Heart left ventricle (tissue), 16 donors: Measurements from ENCODE around the gene CTF1. TPM values are rescaled to one million over a fixed set of nuclear protein-coding genes. Genes with fewer than 3 reads are reported as not detected.

Source experiments
- ATAC-seq, 4 donors: fragments of 200-7000 bp; cut with Tn5 transposase; one replicate each; pipeline ENCODE4 v1.9.1; 2020 to 2022; ENCODE audit warnings: moderate library complexity in 4 of 4, mild to moderate bottlenecking in 3 of 4, moderate number of reproducible peaks in 1 of 4
- DNase-seq, 5 donors: peaks; one replicate each; pipeline ENCODE4 v3.0.0-alpha.2; 2020
- H3K27ac ChIP-seq, 12 donors: fragments of 200-600 bp; sonication (generic) in 4 of 12; one replicate each; pipeline versions ENCODE4 v1.5.0 to v1.8.0; 2016 to 2022; ENCODE audit warnings: mild to moderate bottlenecking in 2 of 12
- H3K27me3 ChIP-seq, 9 donors: fragments of 200-600 bp; sonication (generic) in 2 of 9; one replicate each; pipeline versions ENCODE4 v1.5.1 to v1.8.0; 2016 to 2022; ENCODE audit warnings: mild to moderate bottlenecking in 3 of 9
- H3K36me3 ChIP-seq, 9 donors: fragments of 200-600 bp; sonication (generic) in 2 of 9; one replicate each; pipeline versions ENCODE4 v1.5.0 to v1.8.0; 2018 to 2022; ENCODE audit warnings: mild to moderate bottlenecking in 2 of 9
- H3K4me1 ChIP-seq, 12 donors: fragments of 200-600 bp; sonication (generic) in 4 of 12; one replicate each; pipeline versions ENCODE4 v1.5.0 to v1.8.0; 2016 to 2022; ENCODE audit warnings: mild to moderate bottlenecking in 3 of 12
- H3K4me3 ChIP-seq, 12 donors: fragments of 200-600 bp; sonication (generic) in 4 of 12; one replicate each; pipeline versions ENCODE4 v1.5.0 to v1.8.0; 2017 to 2022; ENCODE audit warnings: mild to moderate bottlenecking in 9 of 12, moderate library complexity in 4 of 12
- H3K9me3 ChIP-seq, 12 donors: fragments of 200-600 bp; sonication (generic) in 4 of 12; one replicate each; pipeline versions ENCODE4 v1.5.0 to v1.8.0; 2016 to 2022; ENCODE audit warnings: mild to moderate bottlenecking in 1 of 12
- CTCF ChIP-seq, 12 donors: fragments of 200-600 bp; sonication (generic) in 4 of 12; IDR thresholded peaks; one replicate each; pipeline versions ENCODE4 v1.5.0 to v1.8.0; 2018 to 2022; ENCODE audit warnings: antibody characterized with exemption in 12 of 12, mild to moderate bottlenecking in 5 of 12
- POLR2A ChIP-seq, 2 donors: fragments of 450-650 bp; IDR thresholded peaks; one replicate each; pipeline ENCODE4 v1.6.1; 2017; ENCODE audit warnings: antibody characterized with exemption in 2 of 2, mild to moderate bottlenecking in 2 of 2, moderate library complexity in 2 of 2
- WGBS, 4 donors: extraction: QIAGEN DNeasy Blood & Tissue Kit in 2 of 4; methylation state at CpG; one replicate each; pipeline versions ENCODE4 v1.1.5 to v1.1.7; 2013 to 2018; 5-methylcytosine and 5-hydroxymethylcytosine counted together
- intact Hi-C, 10 donors: fragments of 100-400 bp; cut with DNase I; formaldehyde crosslinking; loops; one replicate each; pipeline versions ENCODE4 v1.11.1 to v1.14.2; 2022
- polyA plus RNA-seq, 2 donors: library from polyadenylated mRNA; stranded (reverse); fragments of 200-250 nt; gene quantifications; one replicate each; pipeline ENCODE4 v1.2.3, GENCODE V29; 2013
- total RNA-seq, 9 donors: library from RNA; depleted of rRNA in 2 of 9; stranded (reverse); fragments of >200 nt in 2 of 9; fragmentation: NEBNext Ultra II Directional in 3 of 9; extraction: Animal tissue kit (Norgen Biotek cat#: 25700) in 3 of 9; gene quantifications; one replicate each; pipeline versions ENCODE4 v1.1.0 to v1.2.4, GENCODE V29; 2016 to 2023
- donor health status: ischemic (EF 13 %, LVEDD 7.1; RV severe dilation, severe dysfunction).
- donor health status: healthy with polysubstance abuse.
- donor health status: DM: no; HTN: yes; CAD: no.
- donor health status: DM: no; HTN: no; CAD: no.
- donor health status: ischemic (EF 25% LVEDD 6.9; RV normal size, moderate dysfunction).
- donor health status: ischemic (EF 25% LVEDD 5.7; RV mildly dilated, moderate dysfunction).
- donor health status: healthy.
- donor health status: DM: yes; HTN: yes; CAD: no.
- donor health status: ischemic (EF 35%, LVEDD 5.7; RV mildly dilated, moderate dysfunction).
- donor health status: nonischemic (EF 11% LVEDD 7.7; RV severe dilation, severe dysfunction).
- donor health status: DM: yes; HTN: yes; CAD: no.
- donor health status: PGD.
- donor health status: ischemic (EF 29% LVEDD 5.4; RV normal size, mild dysfunction).
- donor health status: nonischemic (EF 23%, LVEDD 6.1; RV moderate dilation, normal function).

CTF1 gene
- total and polyA plus RNA-seq, 11 donors = 3.7 to 22.2 (median 12.2) TPM

- TF ChIP-seq CTCF (IDR thresholded peaks at IDR 0.05) (no peak), POLR2A (IDR thresholded peaks at IDR 0.05) (no peak)
- Histone ChIP-seq H3K4me3 (no peak overlapping the region), H3K36me3 (peaks cover 0 to 26% (median 6%) of the 10 kb centered on the region in 9 donors), H3K27me3 (no peaks in the 10 kb centered on the region), H3K27ac (no peak overlapping the region), H3K4me1 (peaks cover 0 to 31% (median 11%) of the 10 kb centered on the region in 12 donors), H3K9me3 (no peaks in the 10 kb centered on the region)
- DNase-seq (peak in 1 of 5 donors; percentile 34), ATAC-seq (no peak)
- 91 to 95% (median 92%) methylated on average over 26 of the region's 26 CpGs for WGBS, 4 donors
- intact Hi-C loops = no loop called here
These were observed 29.2 kb downstream of the CTF1 start for GRCh38 chr16:30925632-30925987.

- H3K36me3 ChIP-seq = peaks cover 0 to 29% (median 11%) of the 10 kb centered on the region in 9 donors
- TF ChIP-seq POLR2A (IDR thresholded peaks at IDR 0.05) = no peak
- no peak for TF ChIP-seq CTCF (IDR thresholded peaks at IDR 0.05)
- H3K4me3 ChIP-seq = no peak overlapping the region
- no peak for DNase-seq
- 64 to 67% (median 66%) methylated on average over 10 of the region's 10 CpGs for WGBS, 4 donors
- H3K27me3 ChIP-seq = no peaks in the 10 kb centered on the region
- no peaks in the 10 kb centered on the region for H3K9me3 ChIP-seq
- peaks cover 0 to 35% (median 12%) of the 10 kb centered on the region in 12 donors for H3K4me1 ChIP-seq
- intact Hi-C loops = no loop called here
- H3K27ac ChIP-seq = no peak overlapping the region
- no peak for ATAC-seq
These were observed 29.8 kb downstream of the CTF1 start for GRCh38 chr16:30925995-30926811.

GRCh38 chr16:30926937-30927788, 30.7 kb downstream of the CTF1 start:
- peak overlapping the region in 1 of 12 donors; percentile 43 for H3K27ac ChIP-seq
- no peaks in the 10 kb centered on the region for H3K9me3 ChIP-seq
- DNase-seq (no peak), ATAC-seq (no peak)
- intact Hi-C loops = no loop called here
- H3K4me1 ChIP-seq = peaks cover 0 to 28% (median 8%) of the 10 kb centered on the region in 12 donors
- no peak overlapping the region for H3K4me3 ChIP-seq
- H3K27me3 ChIP-seq = no peaks in the 10 kb centered on the region
- peaks cover 0 to 39% (median 14%) of the 10 kb centered on the region in 9 donors for H3K36me3 ChIP-seq
- 84 to 93% (median 86%) methylated on average over 17 to 22 of the region's 22 CpGs for WGBS, 4 donors
- TF ChIP-seq POLR2A (IDR thresholded peaks at IDR 0.05) (no peak), CTCF (IDR thresholded peaks at IDR 0.05) (no peak)
